IPS-NIHi7 (cell line): Measurements from ENCODE around the gene SLC39A7.
A peak's percentile ranks its signal among the peaks of the same experiment; 100 is the strongest.

Source experiments
- DNase-seq: peaks from one replicate; pipeline ENCODE4 v3.0.0; 2012; ENCODE audit warnings: mixed read lengths; ENCODE audit errors: extremely low spot score

Gene SLC39A7, protein sequence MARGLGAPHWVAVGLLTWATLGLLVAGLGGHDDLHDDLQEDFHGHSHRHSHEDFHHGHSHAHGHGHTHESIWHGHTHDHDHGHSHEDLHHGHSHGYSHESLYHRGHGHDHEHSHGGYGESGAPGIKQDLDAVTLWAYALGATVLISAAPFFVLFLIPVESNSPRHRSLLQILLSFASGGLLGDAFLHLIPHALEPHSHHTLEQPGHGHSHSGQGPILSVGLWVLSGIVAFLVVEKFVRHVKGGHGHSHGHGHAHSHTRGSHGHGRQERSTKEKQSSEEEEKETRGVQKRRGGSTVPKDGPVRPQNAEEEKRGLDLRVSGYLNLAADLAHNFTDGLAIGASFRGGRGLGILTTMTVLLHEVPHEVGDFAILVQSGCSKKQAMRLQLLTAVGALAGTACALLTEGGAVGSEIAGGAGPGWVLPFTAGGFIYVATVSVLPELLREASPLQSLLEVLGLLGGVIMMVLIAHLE

GRCh38 chr6:33200219-33201146 is at the start of gene SLC39A7, which contains the start of gene RXRB:
Gene SLC39A7, plus strand, starts transcription at chr6:33200867. Its CDS starts 379 bp downstream, at chr6:33201246.
Gene RXRB, minus strand, starts transcription at chr6:33200665. Its CDS starts 189 bp downstream, at chr6:33200476.
- DNase-seq = peak; percentile 93

DNA sequence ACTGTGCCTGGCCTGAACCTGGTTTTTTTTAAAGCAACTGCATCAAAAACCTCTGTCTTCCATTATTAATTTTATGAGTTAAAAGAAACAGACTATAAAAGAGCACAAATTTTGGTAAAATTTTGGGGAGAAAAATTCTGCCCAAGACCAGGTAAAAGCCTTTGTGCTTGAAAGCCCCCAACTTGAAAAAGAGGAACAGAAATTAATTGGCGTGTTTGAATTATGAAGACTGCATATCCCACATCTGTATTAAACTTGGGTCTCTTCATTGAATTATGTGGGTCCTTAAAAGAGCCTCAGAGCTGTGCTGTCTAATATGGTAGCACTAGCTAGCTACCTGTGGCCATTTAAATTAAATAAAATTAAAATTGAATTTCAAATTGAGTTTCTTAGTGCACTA is 49.6 kb upstream of the SLC39A7 start:
- no peak for DNase-seq

DNA sequence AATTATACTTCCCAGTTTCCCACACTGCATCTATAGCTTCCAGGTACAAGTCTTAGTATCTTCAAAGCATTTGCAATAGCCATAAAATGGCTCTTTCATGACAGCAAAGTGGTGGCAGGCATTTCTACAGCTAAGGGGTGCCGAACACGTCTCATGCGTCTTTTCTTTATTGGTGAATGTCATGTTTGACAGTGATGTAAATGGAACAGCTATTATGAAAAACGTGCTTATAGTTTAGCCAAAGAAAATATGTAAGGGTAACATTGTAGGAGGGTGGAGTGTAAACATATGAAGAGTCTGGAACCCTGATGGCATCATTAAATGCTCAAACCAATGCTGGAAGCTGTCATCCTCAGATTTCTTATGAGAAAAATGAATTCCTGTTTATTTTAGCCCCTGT is 46.3 kb upstream of the SLC39A7 start:
- DNase-seq = no peak

DNA sequence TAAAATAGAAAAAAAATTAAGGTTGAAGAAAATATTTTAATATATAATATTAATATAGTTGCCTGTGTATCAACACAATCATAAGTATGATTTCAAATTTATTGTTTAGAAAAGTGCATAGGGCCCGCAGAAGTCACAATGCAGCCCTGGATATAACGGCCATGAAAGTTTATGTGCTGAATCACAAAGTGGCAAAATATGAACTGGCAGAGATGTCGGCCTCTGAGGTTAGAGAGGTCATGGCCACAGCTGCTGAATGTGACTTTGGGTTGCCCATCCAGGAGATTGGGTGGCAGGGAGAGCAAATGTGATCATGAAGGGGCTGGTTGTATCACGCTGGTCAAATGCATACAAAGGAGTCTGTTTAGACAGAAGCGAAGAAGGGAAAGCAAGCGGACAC is 44.1 kb upstream of the SLC39A7 start:
- no peak for DNase-seq

- DNase-seq = no peak
Measured at GRCh38 chr6:33156964-33157363, 43.7 kb upstream of the SLC39A7 start.

DNA sequence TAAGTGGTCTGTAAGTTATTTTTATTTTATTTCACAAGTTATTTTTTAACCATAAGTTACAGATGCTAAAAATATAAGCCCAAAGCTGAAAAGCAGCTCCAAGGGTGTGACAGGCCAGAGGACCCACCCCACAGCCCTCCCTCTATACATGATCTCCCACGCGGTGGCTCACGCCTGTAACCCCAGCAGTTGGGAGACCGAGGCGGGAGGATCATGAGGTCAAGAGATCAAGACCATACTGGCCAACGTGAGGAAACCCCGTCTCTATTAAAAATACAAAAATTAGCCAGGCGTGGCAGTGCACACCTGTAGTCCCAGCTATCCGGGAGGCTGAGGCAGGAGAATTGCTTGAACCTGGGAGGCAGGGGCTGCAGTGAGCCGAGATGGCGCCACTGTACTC is 40.6 kb upstream of the SLC39A7 start:
- DNase-seq = no peak

- DNase-seq = peak; percentile 58
Measured at GRCh38 chr6:33160728-33161344, 39.8 kb upstream of the SLC39A7 start.

- peak; percentile 93 for DNase-seq
Measured at GRCh38 chr6:33161354-33162331, 39.0 kb upstream of the SLC39A7 start.

DNA sequence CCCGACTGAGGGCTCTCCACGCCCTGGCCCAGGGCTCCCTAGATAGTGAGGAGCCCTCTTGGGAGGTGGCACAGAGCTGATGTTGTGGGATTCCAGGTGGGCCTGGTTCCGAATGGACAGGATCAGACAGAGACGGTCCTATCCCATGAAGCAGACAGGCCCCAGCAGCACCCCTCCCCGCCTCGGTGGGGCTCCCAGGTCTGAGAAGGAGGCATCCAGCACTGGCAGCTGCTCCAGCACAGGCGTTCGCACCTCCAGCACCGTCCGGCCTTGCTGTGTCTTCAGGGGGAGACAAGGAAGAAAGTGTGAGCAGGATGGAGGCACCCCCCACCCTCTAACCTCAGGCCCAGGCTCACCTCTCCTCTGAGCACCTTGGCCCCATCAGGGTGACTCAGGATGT is 37.1 kb upstream of the SLC39A7 start:
- DNase-seq = no peak

DNA sequence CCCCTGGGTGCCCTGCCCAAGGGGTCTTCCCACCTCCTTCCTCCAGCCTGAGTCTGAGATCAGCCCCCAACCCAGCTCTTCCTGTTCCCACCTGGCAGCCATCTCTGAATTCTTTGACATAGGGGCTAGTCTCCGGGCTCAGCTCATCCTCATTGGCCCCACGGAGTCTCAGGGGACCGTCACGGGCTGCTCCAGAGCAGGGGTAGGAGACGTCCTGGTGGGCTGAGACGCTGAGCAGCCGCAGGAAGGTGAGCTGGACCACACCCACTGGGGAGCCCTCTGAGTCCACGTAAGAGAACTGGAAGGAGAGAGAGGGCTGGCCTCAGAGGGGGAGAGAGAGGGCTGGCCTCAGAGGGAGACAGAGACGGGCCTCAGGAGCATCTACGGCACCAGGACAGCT is 36.5 kb upstream of the SLC39A7 start:
- no peak for DNase-seq

GRCh38 chr6:33164665-33165373 is 35.8 kb upstream of the SLC39A7 start:
- DNase-seq = no peak

- no peak for DNase-seq
Measured at GRCh38 chr6:33165581-33166258, 34.9 kb upstream of the SLC39A7 start.

DNA sequence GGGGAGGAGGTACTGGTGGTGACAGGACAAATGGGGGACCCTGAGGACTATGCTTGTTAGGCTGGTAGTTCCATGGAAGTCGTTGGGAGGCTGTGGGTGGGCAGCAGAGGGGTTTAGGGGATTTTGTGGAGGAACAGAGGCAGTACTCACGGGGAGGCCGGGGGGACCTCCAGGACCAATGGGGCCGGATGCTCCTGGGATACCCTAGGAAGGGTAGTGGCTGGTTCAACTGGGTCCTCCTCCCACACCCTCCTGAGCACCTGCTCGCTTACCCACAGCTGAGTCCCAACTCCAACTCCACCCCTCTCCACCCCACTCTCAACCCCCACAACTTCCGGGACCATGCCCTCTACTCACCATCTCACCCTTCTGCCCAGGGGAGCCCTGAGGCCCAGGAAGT is 34.3 kb upstream of the SLC39A7 start:
- DNase-seq = no peak

DNA sequence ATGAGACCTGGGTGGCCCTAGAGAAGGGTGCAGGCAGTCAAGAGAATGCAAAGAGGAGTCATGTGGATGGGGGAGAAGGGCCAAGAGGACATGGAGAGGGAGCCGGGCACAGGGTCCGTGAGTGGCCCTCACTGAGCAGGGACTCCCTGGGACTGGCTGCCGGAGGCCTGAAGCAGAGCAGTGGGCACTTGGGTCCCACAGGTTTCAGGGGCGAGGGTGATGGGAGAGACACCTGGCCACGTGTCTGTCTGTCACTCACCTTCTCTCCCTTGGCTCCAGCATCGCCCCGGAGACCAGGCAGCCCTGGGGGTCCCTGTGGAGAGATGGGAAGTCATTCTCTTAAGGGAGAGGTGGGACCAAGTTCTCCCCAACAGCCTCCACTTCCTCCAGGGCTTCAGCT is 33.9 kb upstream of the SLC39A7 start:
- no peak for DNase-seq

DNA sequence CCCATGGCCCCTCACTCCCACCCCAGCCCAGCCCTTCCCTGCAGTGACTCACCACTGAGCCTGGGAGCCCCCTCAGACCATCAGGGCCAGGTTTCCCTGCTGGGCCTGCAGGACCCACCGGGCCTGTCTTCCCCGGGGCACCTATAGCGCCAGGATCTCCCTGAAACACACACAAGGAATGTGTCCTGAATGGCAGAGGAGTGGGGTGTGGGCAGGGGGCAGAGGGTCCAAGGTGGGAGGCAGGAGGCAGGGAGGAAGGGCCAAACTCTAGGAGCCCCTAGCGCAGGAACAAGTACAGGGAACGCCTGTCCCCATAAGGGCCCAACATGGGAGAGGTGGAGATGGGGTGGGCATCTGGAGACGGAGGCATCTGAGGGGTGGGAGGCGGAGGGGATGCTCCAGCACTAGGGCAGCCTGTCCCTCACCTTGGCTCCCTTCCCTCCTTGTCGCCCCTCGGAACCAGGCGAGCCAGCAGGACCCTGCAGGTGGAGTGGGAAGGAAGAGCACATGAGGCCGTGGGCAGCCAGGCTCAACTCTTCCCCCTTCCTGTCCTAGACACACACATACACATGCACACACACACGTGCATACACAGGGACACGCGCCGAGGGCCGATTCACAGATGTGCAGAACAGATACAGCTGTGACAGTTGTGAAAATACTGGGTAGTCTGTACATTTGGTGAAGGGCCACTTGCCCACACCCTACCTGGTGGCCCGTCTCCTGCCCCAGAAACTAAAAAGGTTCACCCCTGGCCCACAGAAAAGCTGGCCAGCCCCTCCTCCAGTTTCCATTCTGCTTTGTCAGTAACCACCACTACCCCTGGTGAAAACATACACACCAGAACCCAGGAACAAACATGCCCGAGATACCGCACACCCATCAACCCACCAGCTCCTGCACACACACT is 33.0 kb upstream of the SLC39A7 start:
- no peak for DNase-seq

- no peak for DNase-seq
Measured at GRCh38 chr6:33168284-33168601, 32.4 kb upstream of the SLC39A7 start.

DNA sequence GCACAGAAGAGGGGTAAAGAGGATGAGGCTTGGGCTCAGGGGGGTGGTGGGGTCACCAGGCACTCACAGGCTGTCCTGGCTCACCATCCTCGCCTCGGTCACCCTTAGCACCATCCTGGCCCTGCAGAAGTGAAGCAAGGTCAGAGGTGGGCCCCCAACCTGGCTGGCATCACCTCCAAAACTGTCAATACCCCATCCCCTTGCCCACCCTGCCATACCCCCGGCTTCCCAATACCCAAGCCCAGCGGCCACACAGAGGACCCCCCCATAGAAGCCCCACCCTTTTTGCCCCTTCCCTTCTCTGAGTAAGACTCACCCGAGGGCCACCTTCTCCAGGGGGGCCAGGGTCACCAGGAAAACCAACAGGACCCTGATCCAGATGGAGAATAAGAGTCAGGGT is 32.0 kb upstream of the SLC39A7 start:
- DNase-seq = no peak

DNA sequence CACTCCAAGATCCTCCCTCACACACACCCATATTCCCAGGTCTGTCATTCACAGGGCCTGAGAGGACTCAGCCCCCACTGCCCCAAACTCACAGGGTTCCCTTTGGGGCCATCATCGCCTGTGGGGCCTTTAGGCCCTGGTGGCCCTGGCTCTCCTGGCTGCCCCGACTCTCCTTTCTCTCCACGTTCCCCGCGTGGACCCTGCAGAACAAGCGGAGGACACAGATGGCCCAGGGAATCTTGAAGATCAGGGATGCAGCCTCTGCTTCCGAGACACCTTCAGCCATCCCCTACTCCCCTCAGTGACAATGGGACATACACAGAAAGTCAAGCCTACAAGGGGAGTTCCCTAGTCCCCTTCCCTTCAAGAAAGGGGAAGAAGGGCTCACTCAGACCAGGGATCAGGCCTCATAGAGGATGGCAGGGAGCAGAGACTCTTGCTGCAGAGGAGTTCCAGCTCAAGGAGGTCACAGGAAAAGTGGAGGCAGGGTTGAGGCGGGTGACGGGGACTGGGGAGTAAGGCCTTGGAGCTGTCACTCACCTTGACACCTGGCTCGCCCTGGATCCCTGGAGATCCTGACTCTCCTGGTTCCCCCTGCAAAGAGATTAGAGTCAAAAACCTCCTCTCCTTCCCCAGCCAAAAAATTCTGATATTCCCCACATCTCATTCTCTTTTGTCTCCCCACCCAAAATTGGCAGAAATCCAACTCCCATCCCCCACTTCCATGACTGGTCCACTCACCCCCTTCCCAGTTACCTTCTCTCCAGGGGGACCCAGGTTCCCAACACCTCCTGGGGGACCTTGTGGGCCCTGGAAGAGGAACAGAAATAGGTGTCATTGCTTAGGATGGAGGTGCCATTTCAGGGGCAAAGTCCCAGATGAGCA is 31.1 kb upstream of the SLC39A7 start:
- DNase-seq = no peak
